Lower leg skin (tissue), 4 donors: ENCODE results near the gene SEC22A. TPM values are rescaled to one million over a fixed set of nuclear protein-coding genes. Genes with fewer than 3 reads are reported as not detected.

Source experiments
- DNase-seq, 2 donors: peaks; one replicate each; pipeline ENCODE4 v3.0.0-alpha.2; 2019; ENCODE audit warnings: low spot score in 2 of 2
- H3K4me3 ChIP-seq: fragments of 200-600 bp; sonication (generic); 2 replicates; pipeline ENCODE4 v1.5.1; 2017; ENCODE audit warnings: mild to moderate bottlenecking, low read depth; ENCODE audit not compliant: poor library complexity, severe bottlenecking
- POLR2A ChIP-seq, 2 donors: fragments of 450-650 bp; IDR thresholded peaks; one replicate each; pipeline ENCODE4 v1.6.1; 2016 to 2017; ENCODE audit warnings: antibody characterized with exemption in 2 of 2, mild to moderate bottlenecking in 1 of 2, moderate library complexity in 1 of 2
- WGBS, 2 donors: methylation state at CpG; one replicate each; pipeline ENCODE4 v1.1.5; 2018; 5-methylcytosine and 5-hydroxymethylcytosine counted together
- intact Hi-C: fragments of 100-400 bp; cut with DNase I; formaldehyde crosslinking; loops from one replicate; pipeline ENCODE4 v1.15.0; 2023; ENCODE audit warnings: low total_unique reads
- total RNA-seq, 4 donors: library from RNA; depleted of rRNA; stranded (reverse); fragments of >200 nt; gene quantifications; one replicate each; pipeline ENCODE4 v1.1.0, GENCODE V29; 2016
- TF ChIP-seq, protein P1 (sequence below), 3 donors: fragments of 450-650 bp; IDR thresholded peaks; one replicate each; pipeline ENCODE4 v1.5.1; 2016; ENCODE audit warnings: antibody characterized with exemption in 3 of 3, mild to moderate bottlenecking in 3 of 3, moderate library complexity in 2 of 3

SEC22A gene
- total RNA-seq, 4 donors from 2014 or later: 20.4 to 37.4 (median 28.2) TPM

DNA sequence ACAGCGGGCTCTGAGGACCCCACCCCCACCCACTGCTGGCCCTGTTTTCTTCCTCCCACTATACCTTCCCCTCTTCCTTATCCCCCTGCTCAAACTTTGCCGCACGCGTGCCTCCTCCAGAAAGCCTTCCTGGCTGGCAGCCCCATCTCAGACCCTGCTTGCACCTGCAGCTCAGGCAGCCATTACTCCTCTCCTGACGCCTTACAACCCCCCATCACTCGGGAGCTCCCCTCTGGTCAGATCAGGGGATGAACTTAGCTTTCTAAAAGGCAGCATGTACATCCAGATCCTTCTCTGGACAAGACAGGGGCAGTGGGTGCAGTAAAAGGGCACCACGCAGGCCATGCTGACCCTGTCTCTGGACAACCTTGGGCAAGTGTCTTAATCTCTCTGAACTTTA lies 94.5 kb downstream of the SEC22A start:
- H3K4me3 ChIP-seq: no peak overlapping the region
- TF ChIP-seq, protein P1, sequence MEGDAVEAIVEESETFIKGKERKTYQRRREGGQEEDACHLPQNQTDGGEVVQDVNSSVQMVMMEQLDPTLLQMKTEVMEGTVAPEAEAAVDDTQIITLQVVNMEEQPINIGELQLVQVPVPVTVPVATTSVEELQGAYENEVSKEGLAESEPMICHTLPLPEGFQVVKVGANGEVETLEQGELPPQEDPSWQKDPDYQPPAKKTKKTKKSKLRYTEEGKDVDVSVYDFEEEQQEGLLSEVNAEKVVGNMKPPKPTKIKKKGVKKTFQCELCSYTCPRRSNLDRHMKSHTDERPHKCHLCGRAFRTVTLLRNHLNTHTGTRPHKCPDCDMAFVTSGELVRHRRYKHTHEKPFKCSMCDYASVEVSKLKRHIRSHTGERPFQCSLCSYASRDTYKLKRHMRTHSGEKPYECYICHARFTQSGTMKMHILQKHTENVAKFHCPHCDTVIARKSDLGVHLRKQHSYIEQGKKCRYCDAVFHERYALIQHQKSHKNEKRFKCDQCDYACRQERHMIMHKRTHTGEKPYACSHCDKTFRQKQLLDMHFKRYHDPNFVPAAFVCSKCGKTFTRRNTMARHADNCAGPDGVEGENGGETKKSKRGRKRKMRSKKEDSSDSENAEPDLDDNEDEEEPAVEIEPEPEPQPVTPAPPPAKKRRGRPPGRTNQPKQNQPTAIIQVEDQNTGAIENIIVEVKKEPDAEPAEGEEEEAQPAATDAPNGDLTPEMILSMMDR (IDR thresholded peaks at IDR 0.05): no peak
- no peak for TF ChIP-seq POLR2A (IDR thresholded peaks at IDR 0.05)
- WGBS, 2 donors: 86 to 94% methylated on average over 7 of the region's 7 CpGs
- no peak for DNase-seq
- intact Hi-C loops: no loop called here

DNA sequence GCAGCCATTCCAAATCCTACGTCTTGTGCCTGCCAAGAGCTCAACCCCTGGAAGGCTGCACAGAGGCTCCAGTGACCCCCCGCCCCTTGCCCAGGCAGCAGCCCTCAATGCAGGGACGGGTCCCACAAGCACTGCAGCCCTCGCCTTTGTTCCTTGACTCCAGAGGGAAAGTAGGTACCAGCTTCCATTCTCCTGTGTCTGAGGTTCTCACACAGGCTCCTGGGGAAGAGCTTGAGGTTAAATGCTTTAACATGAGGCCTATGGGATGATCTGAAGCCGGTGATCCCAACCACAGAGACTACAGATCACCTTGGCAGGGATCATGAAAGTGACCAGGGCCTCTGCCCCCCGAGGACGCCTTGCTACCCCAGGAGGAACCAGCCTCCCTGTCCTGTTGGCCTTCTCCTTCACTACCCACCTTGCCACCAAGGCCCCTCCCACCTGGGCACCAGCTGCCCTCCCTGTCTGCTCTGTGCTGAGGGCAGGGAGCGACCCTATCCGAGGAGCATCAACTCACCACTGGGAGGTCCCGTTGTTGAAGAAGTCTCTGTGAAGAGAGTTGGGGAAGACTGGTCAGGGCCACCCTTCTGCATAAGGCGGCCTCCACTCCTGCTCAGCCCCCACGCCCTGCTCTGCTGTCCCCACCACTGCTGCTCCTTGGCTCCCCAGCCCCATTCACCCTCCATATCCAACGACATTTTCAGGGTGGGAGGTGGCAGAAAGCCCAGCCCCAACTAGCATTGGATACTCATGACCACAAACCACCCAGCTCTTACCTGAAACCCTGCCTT lies 95.3 kb downstream of the SEC22A start:
- 83 to 86% methylated on average over 13 of the region's 13 CpGs for WGBS, 2 donors
- DNase-seq: no peak
- intact Hi-C loops: no loop called here

DNA sequence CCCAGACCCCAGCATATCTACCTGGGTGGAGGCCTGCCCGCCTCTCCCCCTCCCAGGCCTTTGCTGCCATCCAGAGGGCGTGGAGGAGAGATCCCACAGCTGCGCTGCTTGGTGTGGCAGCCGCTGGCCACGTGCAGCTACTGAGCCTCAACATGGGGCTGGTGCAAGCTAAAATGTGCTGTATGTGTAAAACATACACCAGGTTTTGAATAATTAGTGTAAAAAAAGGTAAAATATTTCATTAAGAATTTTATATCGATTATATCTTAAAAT lies 95.8 kb downstream of the SEC22A start:
- no peak for DNase-seq
- intact Hi-C loops: no loop called here
- H3K4me3 ChIP-seq: no peak overlapping the region
- TF ChIP-seq, protein P1 (IDR thresholded peaks at IDR 0.05): no peak
- no peak for TF ChIP-seq POLR2A (IDR thresholded peaks at IDR 0.05)
- WGBS, 2 donors: 84 to 88% methylated on average over 6 of the region's 6 CpGs

More for the DNA sequence above, 95.3 kb downstream of the SEC22A start:
- H3K4me3 ChIP-seq: no peak overlapping the region
- TF ChIP-seq POLR2A (IDR thresholded peaks at IDR 0.05): no peak
- TF ChIP-seq, protein P1 (IDR thresholded peaks at IDR 0.05): no peak

DNA sequence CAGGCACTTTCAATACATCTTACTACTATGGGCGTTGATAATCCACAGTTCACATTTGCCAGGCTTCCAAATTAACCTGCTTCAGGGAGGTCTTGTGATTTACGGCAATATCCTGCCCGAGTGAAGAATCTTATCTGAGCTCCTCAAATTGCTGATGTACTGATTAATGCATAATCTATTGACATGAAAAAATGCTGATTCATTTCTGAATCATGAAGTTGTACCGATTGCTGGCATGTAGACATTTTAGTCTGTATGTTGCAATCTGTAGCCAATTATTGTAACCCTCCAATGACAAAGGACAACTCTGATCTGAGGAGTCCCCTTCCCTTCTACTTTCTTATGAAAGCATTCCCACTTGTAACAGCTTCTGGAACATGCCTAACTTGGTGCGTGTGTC lies 97.2 kb downstream of the SEC22A start:
- no peak overlapping the region for H3K4me3 ChIP-seq
- no peak for DNase-seq
- WGBS, 2 donors: 58 to 68% methylated on average over 5 of the region's 5 CpGs
- intact Hi-C loops: no loop called here
- no peak for TF ChIP-seq POLR2A (IDR thresholded peaks at IDR 0.05)
- TF ChIP-seq, protein P1 (IDR thresholded peaks at IDR 0.05): no peak

DNA sequence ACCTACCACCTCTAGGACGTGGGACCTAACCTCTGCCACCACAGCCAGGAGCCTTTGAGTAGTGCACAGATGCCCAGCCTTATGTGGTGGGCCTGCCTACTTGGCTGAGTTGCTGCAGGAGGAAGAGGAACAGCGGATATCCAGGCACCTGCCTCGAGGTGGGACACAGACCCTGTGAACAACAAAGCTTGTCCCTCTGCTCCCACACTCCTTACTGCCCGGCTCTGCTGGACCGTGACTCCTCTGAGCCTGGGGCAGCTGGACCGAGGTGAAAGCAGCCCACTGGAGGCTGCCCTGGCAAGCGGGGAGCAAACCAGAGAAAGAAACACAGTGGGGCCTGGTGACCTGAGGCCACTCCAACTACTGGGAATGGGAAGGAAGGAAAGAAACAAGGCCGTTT lies 97.8 kb downstream of the SEC22A start:
- intact Hi-C loops: no loop called here
- WGBS, 2 donors: 77 to 93% methylated on average over 7 to 8 of the region's 8 CpGs
- no peak for DNase-seq
- no peak for TF ChIP-seq POLR2A (IDR thresholded peaks at IDR 0.05)
- TF ChIP-seq, protein P1 (IDR thresholded peaks at IDR 0.05): no peak
- no peak overlapping the region for H3K4me3 ChIP-seq

DNA sequence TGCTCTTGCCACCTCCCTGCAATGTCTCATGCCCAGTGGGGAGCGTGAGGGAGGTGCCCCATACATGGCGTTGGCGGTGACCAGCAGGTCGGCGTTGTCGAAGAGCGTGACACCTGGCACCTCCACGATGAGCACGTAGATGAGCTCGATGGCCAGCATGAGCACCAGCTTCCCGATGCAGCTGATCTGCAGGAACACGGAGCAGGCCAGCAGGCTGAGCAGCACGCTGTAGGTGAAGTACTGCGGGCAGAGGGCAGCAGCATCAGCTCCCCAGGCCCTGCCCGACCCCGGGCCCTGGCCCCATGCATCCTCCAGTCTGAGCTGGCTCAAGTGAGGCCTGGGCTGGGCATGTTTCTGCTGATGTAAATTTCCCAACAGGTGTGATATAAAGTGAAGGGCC lies 98.3 kb downstream of the SEC22A start:
- WGBS, 2 donors: 91 to 95% methylated on average over 13 to 16 of the region's 16 CpGs
- intact Hi-C loops: no loop called here
- H3K4me3 ChIP-seq: no peak overlapping the region
- TF ChIP-seq, protein P1 (IDR thresholded peaks at IDR 0.05): no peak
- TF ChIP-seq POLR2A (IDR thresholded peaks at IDR 0.05): no peak
- DNase-seq: no peak
